ENCODE data around the gene SMYD3.
"Not testable (repeated sequence)": the region's sequence is repeated elsewhere in the genome, so short reads cannot be mapped to it uniquely, and the experiment has no call there.

The SMYD3 gene

DNA sequence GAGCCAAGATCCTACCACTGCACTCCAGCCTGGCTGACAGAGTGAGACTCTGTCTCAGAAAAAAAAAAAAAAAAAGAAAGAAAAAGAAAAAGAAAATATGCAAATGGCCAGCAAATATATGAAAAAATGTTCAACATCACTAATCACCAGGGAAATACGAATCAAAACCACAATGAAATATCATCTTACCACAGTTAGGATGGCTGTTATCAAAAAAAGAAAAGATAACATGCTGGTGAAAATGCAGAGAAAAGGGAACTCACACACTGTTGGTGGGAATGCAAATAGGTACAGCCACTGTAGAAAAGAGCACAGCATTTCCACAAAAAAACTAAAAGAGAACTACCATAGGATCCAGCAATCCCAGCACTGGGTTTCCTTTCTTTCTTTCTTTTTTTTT is 477.5 kb downstream of the SMYD3 start:
- no peak for DNase-seq (ENCODE audit: low spot score)

DNA sequence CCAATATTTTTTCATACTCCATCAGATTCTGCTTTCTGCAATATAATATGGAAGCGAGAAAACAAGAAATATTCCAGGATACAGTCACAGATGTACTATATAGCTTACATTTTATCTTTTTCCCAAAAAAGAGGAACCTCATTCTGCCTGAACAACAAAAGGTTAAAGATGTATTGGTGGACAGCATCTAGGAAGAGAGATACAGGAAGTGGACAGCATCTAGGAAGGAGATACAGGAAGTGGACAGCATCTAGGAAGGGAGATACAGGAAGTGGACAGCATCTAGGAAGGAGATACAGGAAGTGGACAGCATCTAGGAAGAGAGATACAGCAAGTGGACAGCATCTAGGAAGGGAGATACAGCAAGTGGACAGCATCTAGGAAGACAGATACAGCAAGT is 483.0 kb downstream of the SMYD3 start:
- DNase-seq (ENCODE audit: low spot score), result not testable (repeated sequence)

- DNase-seq (ENCODE audit: low spot score), result no peak
These were observed 486.7 kb downstream of the SMYD3 start for GRCh38 chr1:246020211-246020954.

GRCh38 chr1:246018146-246018545 is 488.9 kb downstream of the SMYD3 start:
- no peak for DNase-seq (ENCODE audit: low spot score)

GRCh38 chr1:246012341-246012740 is 494.7 kb downstream of the SMYD3 start:
- DNase-seq (ENCODE audit: low spot score), result peak; percentile 52

- no peak for DNase-seq (ENCODE audit: low spot score)
These were observed 496.7 kb downstream of the SMYD3 start for GRCh38 chr1:246010386-246010785.

- DNase-seq (ENCODE audit: low spot score), result no peak
These were observed 498.7 kb downstream of the SMYD3 start for GRCh38 chr1:246008363-246008831.

DNA sequence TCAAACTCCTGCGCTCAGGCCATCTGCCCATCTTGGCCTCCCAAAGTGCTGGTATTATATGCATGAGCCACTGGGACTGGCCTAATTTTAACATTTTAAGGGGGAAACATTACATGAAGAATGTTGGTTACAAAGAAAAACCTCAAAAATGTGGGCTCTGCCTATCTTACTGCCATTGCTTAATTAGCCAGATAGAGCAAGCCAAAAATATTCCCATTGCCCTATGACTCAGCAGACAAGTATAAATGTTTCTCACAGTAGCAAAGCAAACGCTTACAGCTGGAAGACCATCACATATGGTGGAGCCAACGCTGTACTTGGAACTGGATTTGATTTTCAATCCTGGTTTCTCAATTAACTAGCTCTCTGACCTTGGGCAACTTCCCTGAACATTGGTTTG is 502.0 kb downstream of the SMYD3 start:
- DNase-seq (ENCODE audit: low spot score), result no peak

- DNase-seq (ENCODE audit: low spot score), result no peak
These were observed 502.8 kb downstream of the SMYD3 start for GRCh38 chr1:246004301-246004700.

- DNase-seq (ENCODE audit: low spot score), result no peak
These were observed 503.7 kb downstream of the SMYD3 start for GRCh38 chr1:246003442-246003730.

- peak; percentile 75 for DNase-seq (ENCODE audit: low spot score)
These were observed 504.2 kb downstream of the SMYD3 start for GRCh38 chr1:246002725-246003441.

DNA sequence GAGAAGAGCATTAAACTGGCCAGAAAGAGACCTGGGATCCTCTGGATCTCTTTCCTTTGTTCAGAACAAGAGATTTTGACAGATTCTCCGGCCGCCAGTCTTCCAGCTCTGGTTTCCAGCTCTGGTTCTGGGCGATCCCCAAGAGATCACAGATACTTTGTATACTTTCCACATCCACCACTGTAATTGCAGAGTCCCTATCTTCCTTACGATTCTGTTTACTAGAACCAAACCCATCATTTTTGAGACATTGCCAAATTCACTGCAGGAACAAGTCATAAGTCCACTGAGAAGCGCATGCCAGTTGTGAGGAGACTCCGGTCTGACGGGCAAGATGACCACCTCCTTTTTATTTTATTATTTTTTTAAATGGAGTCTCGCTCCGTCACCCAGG is 505.2 kb downstream of the SMYD3 start:
- DNase-seq (ENCODE audit: low spot score), result no peak

- no peak for DNase-seq (ENCODE audit: low spot score)
These were observed 505.8 kb downstream of the SMYD3 start for GRCh38 chr1:246001142-246001836.

DNA sequence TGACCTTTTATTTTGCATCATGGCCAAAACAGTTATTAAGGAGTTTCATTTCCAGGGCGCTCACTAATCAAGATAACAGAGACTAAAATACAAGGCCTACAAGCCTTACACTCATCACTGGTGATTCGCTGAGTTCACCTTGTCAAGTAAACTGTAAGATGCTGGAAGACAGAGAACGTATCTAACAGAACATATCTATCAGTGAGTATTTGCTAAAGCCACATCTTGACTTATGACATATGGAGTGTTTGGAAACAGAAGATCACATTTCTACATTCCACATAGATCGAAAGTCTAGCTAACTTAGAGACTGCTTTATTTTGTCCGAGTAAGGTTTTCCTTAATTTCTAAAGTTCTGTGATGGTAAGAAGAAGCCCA is 506.5 kb downstream of the SMYD3 start:
- no peak for DNase-seq (ENCODE audit: low spot score)

DNA sequence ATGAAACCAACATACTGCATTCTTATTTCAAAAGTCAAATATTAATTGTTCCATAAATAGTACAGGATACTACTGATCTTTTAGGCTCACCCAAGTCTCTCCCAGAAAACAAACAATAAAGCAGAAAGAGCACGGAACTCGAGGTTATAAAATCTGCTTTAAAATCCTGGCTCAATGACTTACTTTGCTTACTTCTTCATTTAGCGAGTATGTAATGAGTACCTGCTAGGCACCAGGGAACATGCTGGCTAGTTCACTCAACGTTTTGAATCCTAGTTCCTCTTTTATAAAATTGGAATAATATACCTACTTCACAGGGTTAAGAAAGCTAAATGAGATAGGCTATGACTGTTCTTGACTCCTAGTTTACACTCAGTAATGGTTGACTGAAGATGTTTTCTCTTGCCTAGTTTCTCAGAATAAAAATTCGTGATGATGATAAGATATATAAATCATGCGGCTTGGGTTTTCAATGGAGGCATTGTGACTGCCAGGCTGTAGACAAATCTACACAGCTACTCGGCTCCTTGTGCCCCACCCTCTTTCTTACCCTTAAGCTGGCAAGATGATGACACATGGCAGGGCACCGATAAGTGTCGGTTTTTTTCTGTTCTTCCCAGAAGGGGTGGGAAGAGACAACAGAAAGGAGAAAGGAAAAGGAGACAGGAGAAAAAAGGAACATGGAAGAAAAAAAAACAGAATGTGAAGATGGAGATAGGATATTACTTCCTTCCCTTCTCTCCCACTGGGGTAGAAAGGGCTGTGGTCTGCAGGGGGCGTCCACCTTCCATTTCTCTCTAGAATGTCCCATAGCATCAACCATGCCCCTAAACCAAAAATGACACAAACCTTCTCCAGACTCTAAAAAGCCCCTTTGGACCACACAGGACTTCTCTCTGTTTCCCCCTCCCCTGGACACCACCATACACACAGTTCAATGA is 507.1 kb downstream of the SMYD3 start:
- DNase-seq (ENCODE audit: low spot score), result peak; percentile 15

DNA sequence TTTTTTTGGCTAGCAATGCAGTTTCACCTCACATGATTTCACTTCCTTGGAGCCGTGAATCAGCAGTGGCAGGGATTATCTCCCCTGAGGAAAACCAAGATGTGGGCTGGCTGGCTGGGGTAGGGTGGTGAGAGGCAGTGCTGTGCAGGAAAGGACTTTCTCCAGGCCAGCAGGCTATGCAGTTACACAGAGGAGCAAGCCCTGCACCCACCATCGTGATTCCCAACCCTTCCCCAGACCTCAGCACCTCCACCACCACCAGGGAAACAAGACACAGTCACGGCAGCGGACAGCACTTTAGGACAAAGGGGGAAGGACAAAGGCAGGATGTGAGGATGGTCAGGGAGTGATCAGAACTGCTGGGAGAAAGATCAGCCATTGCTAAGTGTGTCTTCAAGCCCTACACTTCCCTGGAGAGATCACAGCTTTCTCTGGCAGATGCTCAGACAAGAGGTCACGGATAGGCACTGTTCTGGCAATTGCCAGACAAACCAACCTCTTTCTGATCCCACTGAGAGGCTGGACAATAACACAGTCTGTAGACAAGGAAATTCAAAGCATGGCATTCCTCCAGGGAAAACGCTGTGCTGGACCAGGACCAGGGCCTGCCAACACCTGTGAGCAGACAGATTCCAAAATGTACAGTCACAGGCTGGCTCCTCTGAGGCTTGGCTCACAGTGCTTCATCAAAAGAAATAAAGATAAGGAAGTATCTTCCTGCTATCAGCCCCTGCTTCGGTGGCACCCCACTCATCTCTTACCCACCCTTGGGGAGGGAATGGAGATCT is 509.4 kb downstream of the SMYD3 start:
- DNase-seq (ENCODE audit: low spot score), result no peak

- no peak for DNase-seq (ENCODE audit: low spot score)
These were observed 510.3 kb downstream of the SMYD3 start for GRCh38 chr1:245996811-245997210.

DNA sequence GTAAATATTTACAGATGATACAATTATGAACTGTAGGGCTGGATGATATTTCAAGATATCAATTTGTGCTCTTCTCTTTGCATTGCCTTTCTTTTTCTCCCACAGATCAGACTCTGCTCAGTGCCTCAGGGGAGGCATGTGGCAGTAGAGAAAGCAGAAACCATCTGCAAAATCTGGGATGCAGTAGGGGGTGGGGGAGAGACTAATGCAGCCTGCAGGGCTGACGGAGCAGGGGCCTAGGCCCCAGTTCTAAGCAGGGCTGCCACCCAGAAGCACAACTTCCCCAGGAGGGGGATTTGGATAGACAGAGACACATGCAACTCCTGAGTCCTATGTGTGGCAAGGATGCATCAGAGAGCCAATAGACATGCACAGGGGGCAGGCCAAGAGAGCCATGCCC is 511.6 kb downstream of the SMYD3 start:
- DNase-seq (ENCODE audit: low spot score), result no peak

- DNase-seq (ENCODE audit: low spot score), result no peak
These were observed 515.8 kb downstream of the SMYD3 start for GRCh38 chr1:245991266-245991665.

- DNase-seq (ENCODE audit: low spot score), result no peak
These were observed 516.6 kb downstream of the SMYD3 start for GRCh38 chr1:245990315-245991022.
